K562 (cell line): ENCODE data around the gene CCL5. TPM values are rescaled to one million over a fixed set of nuclear protein-coding genes. Genes with fewer than 3 reads are reported as not detected.

Experiments
- ATAC-seq: fragments of 200-7000 bp; cut with Tn5 transposase; 3 replicates; pipeline ENCODE4 v1.9.1; 2020; ENCODE audit warnings: moderate library complexity
- BruUV-seq: library from RNA; stranded (reverse); fragments of 400-500 nt; replicated peaks from 2 replicates; lab custom pipeline; 2021; lab: Mats Ljungman, UMichigan
- CTCF ChIA-PET: fragments of 300-600 bp; formaldehyde crosslinking; extraction: SDS; loops from one replicate; lab custom pipeline; 2021; ENCODE audit warnings: low intra/inter-chr PET ratio; lab: Yijun Ruan, JAX
- POLR2A ChIA-PET: fragments of 300-600, 350-650 bp; sonication (Branson Sonifier 250); formaldehyde crosslinking; extraction: SDS; loops from one replicate; lab custom pipeline; 2021; ENCODE audit warnings: antibody characterized with exemption, inconsistent platforms; lab: Yijun Ruan, JAX
- DNase-seq, 4 experiments: peaks; one replicate each; pipeline versions ENCODE4 v3.0.0 to v3.0.0-alpha.2; 2011 to 2018; ENCODE audit warnings: low spot score in 3 of 4, mixed read lengths in 3 of 4; ENCODE audit errors: extremely low read depth in 1 of 4
- FAIRE-seq: peaks from 2 replicates; lab custom pipeline; 2011; peaks lifted over from hg19 to GRCh38; lab: Jason Lieb, UNC
- H2AFZ ChIP-seq: 2 replicates; pipeline ENCODE4 v1.6.0; 2011; ENCODE audit warnings: low read depth, low read length, control low read depth, inconsistent platforms
- H3K27ac ChIP-seq: fragments of 200-600 bp; 3 replicates; pipeline ENCODE4 v1.8.0; 2011; ENCODE audit warnings: low read depth, mild to moderate bottlenecking, control low read depth, inconsistent platforms, low read length, moderate library complexity, mixed read lengths; ENCODE audit errors: extremely low read depth
- H3K27me3 ChIP-seq, 2 experiments: fragments of 300-600 bp in 1 of 2; 2 replicates in 1 of 2; 3 replicates in 1 of 2; pipeline versions ENCODE4 v1.6.0 to v1.8.0; 2011; ENCODE audit warnings: inconsistent platforms in 2 of 2, low read length in 2 of 2, mild to moderate bottlenecking in 1 of 2, mixed read lengths in 1 of 2, moderate library complexity in 1 of 2; ENCODE audit not compliant: control insufficient read depth in 2 of 2, insufficient read depth in 2 of 2
- H3K36me3 ChIP-seq: fragments of 300-600 bp; 3 replicates; pipeline ENCODE4 v1.8.0; 2011; ENCODE audit warnings: mild to moderate bottlenecking, low read length, inconsistent platforms; ENCODE audit not compliant: control insufficient read depth, insufficient read depth
- H3K4me1 ChIP-seq, 2 experiments: fragments of 200-600 bp in 1 of 2; replicated peaks in 1 of 2; 2 replicates in 1 of 2; 3 replicates in 1 of 2; pipeline versions ENCODE4 v1.5.1 to v1.8.0; 2011; ENCODE audit warnings: inconsistent platforms in 2 of 2, low read length in 2 of 2, mild to moderate bottlenecking in 1 of 2, mixed read lengths in 1 of 2, moderate library complexity in 1 of 2; ENCODE audit not compliant: control insufficient read depth in 2 of 2, insufficient read depth in 2 of 2
- H3K4me2 ChIP-seq: 2 replicates; pipeline ENCODE4 v1.6.1; 2011; ENCODE audit warnings: low read length, control low read depth, inconsistent platforms, mixed read lengths; ENCODE audit not compliant: insufficient read depth
- H3K4me3 ChIP-seq: fragments of 200-600 bp; sonication (generic), shearing (Covaris generic); 2 replicates; pipeline ENCODE4 v1.5.1; 2016; ENCODE audit warnings: control low read depth, inconsistent platforms
- H3K79me2 ChIP-seq: fragments of 200-600 bp; 3 replicates; pipeline ENCODE4 v1.8.0; 2011; ENCODE audit warnings: low read length, inconsistent platforms; ENCODE audit not compliant: control insufficient read depth, insufficient read depth
- H3K9ac ChIP-seq, 2 experiments: 2 replicates each; pipeline versions ENCODE4 v1.6.0 to v1.6.1; 2011; ENCODE audit warnings: low read depth in 2 of 2, low read length in 2 of 2, control low read depth in 1 of 2, inconsistent platforms in 1 of 2, mild to moderate bottlenecking in 1 of 2, mixed read lengths in 1 of 2; ENCODE audit not compliant: insufficient read depth in 1 of 2
- H3K9me1 ChIP-seq: one replicate; pipeline ENCODE4 v1.6.0; 2011; ENCODE audit warnings: inconsistent platforms, mild to moderate bottlenecking, low read length, moderate library complexity; ENCODE audit not compliant: control insufficient read depth, insufficient read depth
- H3K9me3 ChIP-seq: replicated peaks from 2 replicates; pipeline ENCODE4 v1.5.1; 2011; ENCODE audit warnings: low read depth, low read length, inconsistent platforms; ENCODE audit not compliant: control insufficient read depth, insufficient read depth
- H4K20me1 ChIP-seq: replicated peaks from 2 replicates; pipeline ENCODE4 v1.6.1; 2011; ENCODE audit warnings: low read length, inconsistent platforms, mixed read lengths; ENCODE audit not compliant: control insufficient read depth, insufficient read depth
- BCL6 ChIP-seq: fragments of 250-450 bp; sonication (Bioruptor Pico); IDR thresholded peaks from 2 replicates; pipeline ENCODE4 v1.4.0; 2020
- ELF1 ChIP-seq: fragments of 200-800 bp; sonication (Bioruptor generic); IDR thresholded peaks from 2 replicates; pipeline ENCODE4 v1.6.1; 2016; ENCODE audit warnings: missing genetic modification characterization, missing compliant biosample characterization
- FOXO4 ChIP-seq: fragments of 450-650 bp; formaldehyde crosslinking; IDR thresholded peaks from 2 replicates; pipeline ENCODE4 v1.4.0; 2020; ENCODE audit warnings: mild to moderate bottlenecking, moderate library complexity
- GABPA ChIP-seq: fragments of 200-800 bp; sonication (Bioruptor generic); conservative IDR thresholded peaks from 2 replicates; pipeline ENCODE4 v1.6.1; 2016; ENCODE audit warnings: low read depth, missing genetic modification characterization, missing compliant biosample characterization
- KLF16 ChIP-seq: IDR thresholded peaks from 2 replicates; pipeline ENCODE4 v1.6.1; 2016; ENCODE audit warnings: antibody characterized with exemption
- NCOA2 ChIP-seq, 2 experiments: fragments of 450-650 bp; IDR thresholded peaks; 2 replicates each; pipeline ENCODE4 v1.6.1; 2018; ENCODE audit warnings: mild to moderate bottlenecking in 2 of 2, moderate library complexity in 1 of 2; ENCODE audit not compliant: partially characterized antibody in 2 of 2
- NCOR1 ChIP-seq: fragments of 450-650 bp; IDR thresholded peaks from 2 replicates; pipeline ENCODE4 v1.6.1; 2016; ENCODE audit warnings: mild to moderate bottlenecking, moderate library complexity
- NFIC ChIP-seq: fragments of 450-650 bp; IDR thresholded peaks from 2 replicates; pipeline ENCODE4 v1.6.1; 2017; ENCODE audit warnings: mild to moderate bottlenecking, inconsistent platforms
- PCBP1 ChIP-seq: fragments of 200-400 bp; formaldehyde crosslinking; IDR thresholded peaks from 2 replicates; pipeline ENCODE4 v1.6.1; 2018; ENCODE audit warnings: mild to moderate bottlenecking, low read depth, low read length; ENCODE audit not compliant: poor library complexity, severe bottlenecking
- POLR2AphosphoS2 ChIP-seq: IDR thresholded peaks from 2 replicates; pipeline ENCODE4 v1.6.1; 2012; ENCODE audit warnings: low read length, improper control_type of control experiment
- PTTG1 ChIP-seq: fragments of 450-650 bp; IDR thresholded peaks from 2 replicates; pipeline ENCODE4 v1.6.1; 2016; ENCODE audit warnings: low read depth, mild to moderate bottlenecking, missing genetic modification characterization, missing compliant biosample characterization
- TAL1 ChIP-seq: fragments of 450-650 bp; IDR thresholded peaks from 2 replicates; pipeline ENCODE4 v1.6.1; 2016; ENCODE audit warnings: mild to moderate bottlenecking
- ZNF778 ChIP-seq: fragments of 450-650 bp; formaldehyde crosslinking; IDR thresholded peaks from 2 replicates; pipeline ENCODE4 v1.4.0; 2020; ENCODE audit warnings: mild to moderate bottlenecking, moderate library complexity
- WGBS: fragments of 100-300 bp; shearing (Covaris generic); methylation state at CpG from one replicate; pipeline ENCODE4 v1.1.6; 2016; ENCODE audit warnings: low coverage, mixed read lengths; ENCODE audit not compliant: insufficient coverage; ENCODE audit errors: missing lambda C conversion rate; 5-methylcytosine and 5-hydroxymethylcytosine counted together
- in situ Hi-C: fragments of 300-500 bp; cut with MboI; formaldehyde crosslinking; loops from 4 replicates; pipeline ENCODE4 v1.15.0; 2018; ENCODE audit warnings: inconsistent platforms, mixed read lengths
- intact Hi-C: fragments of 100-400 bp; cut with micrococcal nuclease; formaldehyde crosslinking; loops from 2 replicates; pipeline ENCODE4 v1.14.2; 2022
- polyA plus RNA-seq, 8 experiments: library from polyadenylated mRNA; depleted of rRNA in 4 of 8; stranded (reverse) in 5 of 8; unstranded in 3 of 8; fragments of >200 nt; fragmentation: Nextera tagmentation in 2 of 8; fragmentation: Illumina TruSeq in 1 of 8; extraction: Ambion mirVana in 2 of 8; extraction: Trizol in 1 of 8; gene quantifications; 2 replicates each; pipeline versions ENCODE4 v1.2.1 to v1.2.3, GENCODE V29; 2011 to 2014; ENCODE audit warnings: inconsistent platforms in 1 of 8, missing spikeins in 1 of 8
- total RNA-seq, 7 experiments: library from RNA; depleted of rRNA in 6 of 7; stranded (reverse); fragments of >200 nt in 6 of 7; fragmentation: Illumina TruSeq in 2 of 7; extraction: Trizol in 2 of 7; gene quantifications; 2 replicates each; pipeline versions ENCODE4 v1.2.1 to v1.2.3, GENCODE V29; 2011 to 2021; ENCODE audit warnings: low replicate concordance in 1 of 7

The CCL5 gene
- total and polyA plus RNA-seq, 9 of the 15 experiments (the other 6 are each of a cell fraction or from before 2014, with no cell fraction given) = 0.18 to 0.59 (median 0.45) TPM; not detected in 1

- WGBS = 38% methylated on average over 4 of the region's 4 CpGs
- DNase-seq = no peak
- POLR2A ChIA-PET = interaction anchor here (0.7 to 2.0 kb wide), 3 partner anchors 11 to 1478 kb away, joined by 3 to 9 read pairs (median 3); partner anchors contain the start of gene CCL5
Observed at GRCh38 chr17:35890774-35891155, 10.6 kb upstream of the CCL5 start.

GRCh38 chr17:35889818-35890773 is 9.9 kb upstream of the CCL5 start:
- ATAC-seq (no peak; the same call in 1 of the 3 replicates), FAIRE-seq (no peak), DNase-seq (no peak)
- H3K9me1 ChIP-seq = no peaks in the 10 kb centered on the region
- 29% methylated on average over 2 of the region's 2 CpGs for WGBS
- no peaks in the 10 kb centered on the region for H3K79me2 ChIP-seq
- in situ Hi-C loops (no loop called here), intact Hi-C loops (no loop called here)
- no peak overlapping the region for H3K4me3 ChIP-seq
- no peak overlapping the region for H3K9ac ChIP-seq
- H3K27ac ChIP-seq = no peak overlapping the region
- H3K9me3 ChIP-seq = no peaks in the 10 kb centered on the region
- BruUV-seq = no TSS peak
- no peaks in the 10 kb centered on the region for H3K36me3 ChIP-seq
- CTCF ChIA-PET = no interaction called here
- no peak overlapping the region for H3K4me2 ChIP-seq
- POLR2A ChIA-PET = interaction anchor here (0.7 to 2.0 kb wide), 5 partner anchors 10 to 1477 kb away, joined by 3 to 9 read pairs (median 5); partner anchors contain the start of gene CCL5
- peak overlapping the region; percentile 49 for H2AFZ ChIP-seq
- peaks cover 0 to 7% of the 10 kb centered on the region in 2 experiments; a peak in 2 of 5 replicates for H3K4me1 ChIP-seq
- H4K20me1 ChIP-seq = no peaks in the 10 kb centered on the region
- H3K27me3 ChIP-seq = no peaks in the 10 kb centered on the region
- TF ChIP-seq KLF16 (no peak), POLR2AphosphoS2 (no peak), NFIC (peak; percentile 79), PCBP1 (no peak), ELF1 (tag) (peak; percentile 58), NCOA2 (IDR thresholded peaks at IDR 0.05; ENCODE audit: partially characterized antibody in 2 of 2) (no peak), NCOR1 (no peak), GABPA (no peak), FOXO4 (CRISPR knock-in tag) (no peak), PTTG1 (tag) (no peak), ZNF778 (CRISPR knock-in tag) (no peak), BCL6 (no peak)

More at GRCh38 chr17:35890774-35891155, 10.6 kb upstream of the CCL5 start:
- intact Hi-C loops = no loop called here
- Histone ChIP-seq H3K79me2 (no peaks in the 10 kb centered on the region), H4K20me1 (no peaks in the 10 kb centered on the region), H3K9me3 (no peaks in the 10 kb centered on the region), H3K4me1 (peaks cover 0 to 9% of the 10 kb centered on the region in 2 experiments; a peak in 2 of 5 replicates), H3K4me3 (no peak overlapping the region)
- ATAC-seq (no peak; the same call in 2 of the 3 replicates), FAIRE-seq (no peak)
- no TSS peak for BruUV-seq
- CTCF ChIA-PET = no interaction called here
- TF ChIP-seq TAL1 = no peak
- TF ChIP-seq NFIC = peak; percentile 64
- TF ChIP-seq, all 486 proteins: peak for 1
- no peaks in the 10 kb centered on the region for H3K36me3 ChIP-seq
- no peak overlapping the region for H3K4me2 ChIP-seq
- no peaks in the 10 kb centered on the region for H3K9me1 ChIP-seq
- in situ Hi-C loops = no loop called here
- no peak overlapping the region for H3K9ac ChIP-seq
- no peaks in the 10 kb centered on the region for H3K27me3 ChIP-seq
- no peak overlapping the region for H3K27ac ChIP-seq
- peak overlapping the region; percentile 32; the same call in 1 of the 2 replicates for H2AFZ ChIP-seq
